Fibroblast of skin of scalp (primary cell): ENCODE results near the gene CPT1C.
"Not testable (repeated sequence)": the region's sequence is repeated elsewhere in the genome, so short reads cannot be mapped to it uniquely, and the experiment has no call there.

Source experiments
- DNase-seq: peaks from one replicate; pipeline ENCODE4 v3.0.0-alpha.2; 2013

The CPT1C gene

GRCh38 chr19:49705919-49706318 lies 15.0 kb downstream of the CPT1C start:
- no peak for DNase-seq

DNA sequence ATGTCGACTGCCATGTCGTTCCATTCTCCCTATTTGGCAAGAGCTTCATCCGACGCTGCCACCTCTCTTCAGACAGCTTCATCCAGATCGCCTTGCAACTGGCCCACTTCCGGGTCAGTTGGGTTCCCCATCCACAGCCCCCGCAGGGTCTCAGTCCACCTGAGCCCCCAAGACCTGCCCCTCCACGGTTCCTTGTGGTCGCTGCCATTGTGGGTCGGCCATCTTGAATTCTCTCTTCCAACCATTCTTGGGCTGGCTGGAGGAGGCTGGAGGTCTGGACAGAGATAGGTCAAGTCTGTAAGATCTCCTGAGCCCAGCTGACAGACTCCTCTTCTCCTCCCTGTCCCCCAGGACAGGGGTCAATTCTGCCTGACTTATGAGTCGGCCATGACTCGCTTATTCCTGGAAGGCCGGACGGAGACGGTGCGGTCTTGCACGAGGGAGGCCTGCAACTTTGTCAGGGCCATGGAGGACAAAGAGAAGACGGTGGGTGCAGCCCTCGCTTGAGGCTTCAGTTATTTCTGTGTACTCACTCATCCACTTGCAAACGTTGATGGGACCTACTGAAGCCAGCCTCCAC lies 19.5 kb downstream of the CPT1C start:
- DNase-seq: peak; percentile 10

- DNase-seq: peak; percentile 11
Observed at GRCh38 chr19:49712397-49712859, 21.5 kb downstream of the CPT1C start.

- no peak for DNase-seq
Observed at GRCh38 chr19:49713236-49713845, 22.4 kb downstream of the CPT1C start.

DNA sequence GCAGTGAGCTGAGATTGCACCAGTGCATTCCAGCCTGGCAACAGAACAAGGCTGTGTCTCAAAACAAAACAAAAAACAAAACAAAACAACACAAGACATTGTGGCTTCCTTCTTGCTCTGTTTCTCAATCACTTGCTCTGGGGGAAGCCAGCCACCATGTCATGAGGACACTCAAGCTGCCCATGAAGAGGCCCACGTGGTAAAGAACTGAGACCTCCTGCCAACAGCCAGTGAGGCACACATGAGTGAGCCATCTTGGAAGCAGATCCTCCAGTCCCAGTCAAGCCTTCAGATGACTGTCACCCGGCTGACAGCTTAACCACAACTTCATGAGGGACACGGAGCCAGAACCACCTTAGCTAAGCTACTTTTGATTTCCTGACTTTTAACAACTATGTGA lies 25.2 kb downstream of the CPT1C start:
- DNase-seq: no peak

DNA sequence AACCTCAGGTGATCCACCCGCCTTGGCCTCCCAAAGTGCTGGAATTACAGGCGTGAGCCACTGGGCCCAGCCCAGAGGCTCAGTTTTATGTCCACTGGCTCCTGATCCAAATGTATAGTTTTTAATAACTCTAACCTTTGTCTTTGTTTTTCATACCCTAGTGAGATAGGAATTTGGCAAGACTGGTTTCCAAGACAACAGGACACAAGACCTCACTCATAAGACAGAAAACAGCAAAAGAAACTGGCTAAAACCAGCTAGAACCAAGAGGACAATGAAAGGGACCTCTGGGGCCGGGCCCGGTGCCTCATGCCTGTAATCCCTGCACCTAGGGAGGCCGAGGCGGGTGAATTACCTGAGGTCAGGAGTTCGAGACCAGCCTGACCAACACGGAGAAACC lies 27.6 kb downstream of the CPT1C start:
- DNase-seq: peak; percentile 60

GRCh38 chr19:49718991-49719390 lies 28.1 kb downstream of the CPT1C start:
- no peak for DNase-seq

DNA sequence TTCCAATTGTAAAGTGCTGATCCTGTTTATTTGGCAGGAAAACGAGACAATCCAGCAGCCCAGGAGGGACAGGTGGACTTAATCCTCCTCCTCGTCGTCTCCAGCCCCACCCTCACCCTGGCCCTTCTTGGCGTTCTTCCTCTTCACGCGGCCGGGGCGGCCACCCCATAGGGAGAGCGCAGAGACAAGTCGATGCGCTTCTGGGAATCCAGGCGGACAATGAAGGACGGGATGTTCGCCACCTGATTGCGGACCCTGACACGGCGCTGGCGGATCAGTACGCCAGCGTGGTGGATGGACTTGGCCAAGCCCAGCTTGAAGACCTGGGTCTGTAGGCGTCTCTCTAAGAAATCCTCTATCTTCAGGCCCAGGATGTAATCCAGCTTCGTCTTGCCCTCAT lies 28.5 kb downstream of the CPT1C start:
- not testable (repeated sequence) for DNase-seq

- no peak for DNase-seq
Observed at GRCh38 chr19:49727217-49728030, 36.5 kb downstream of the CPT1C start.

GRCh38 chr19:49730166-49730565 lies 39.2 kb downstream of the CPT1C start:
- no peak for DNase-seq

DNA sequence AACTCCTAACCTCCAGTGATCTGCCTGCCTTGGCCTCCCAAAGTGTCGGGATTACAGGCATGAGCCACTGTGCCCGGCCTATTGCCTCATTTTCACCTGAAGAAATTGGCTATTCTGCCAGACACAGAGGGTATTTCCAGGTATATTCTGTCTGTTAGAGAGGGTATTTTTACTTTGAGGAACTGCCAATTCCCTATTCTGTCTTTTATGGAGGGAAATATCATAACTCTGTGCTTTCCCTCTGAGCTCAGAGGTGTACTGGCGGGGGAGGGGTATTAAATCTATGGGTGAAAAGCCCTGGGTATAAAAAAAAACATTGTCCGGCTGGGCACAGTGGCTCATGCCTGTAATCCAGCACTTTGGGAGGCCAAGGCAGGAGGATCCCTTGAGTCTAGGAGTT lies 47.4 kb downstream of the CPT1C start:
- DNase-seq: no peak

GRCh38 chr19:49739098-49739497 lies 48.2 kb downstream of the CPT1C start:
- no peak for DNase-seq

- no peak for DNase-seq
Observed at GRCh38 chr19:49739933-49740332, 49.0 kb downstream of the CPT1C start.

GRCh38 chr19:49741210-49741844 lies 50.4 kb downstream of the CPT1C start:
- DNase-seq: no peak

DNA sequence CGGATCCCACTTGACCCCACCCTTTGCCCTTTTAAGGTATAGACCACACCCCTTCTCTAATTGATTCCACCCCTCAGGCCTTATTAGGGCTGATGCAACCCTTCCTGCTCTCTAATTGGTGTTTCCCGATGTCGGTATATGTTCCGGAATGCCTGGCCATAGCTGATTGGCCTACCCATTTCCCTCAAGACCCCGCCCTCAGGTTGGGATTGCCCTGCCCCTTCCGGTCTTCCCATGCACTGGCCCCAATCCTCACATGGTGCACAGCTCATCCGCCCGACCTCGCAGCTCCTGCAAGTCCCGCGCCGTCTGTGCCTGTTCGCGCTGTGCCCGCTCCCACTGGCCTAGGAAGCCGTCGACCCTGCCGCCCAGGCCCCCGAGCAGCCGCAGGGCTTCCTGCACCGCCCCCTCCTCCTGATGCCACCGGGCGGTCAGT lies 54.0 kb downstream of the CPT1C start:
- DNase-seq: no peak

GRCh38 chr19:49746206-49746958 lies 55.5 kb downstream of the CPT1C start:
- peak; percentile 57 for DNase-seq

- DNase-seq: peak; percentile 38
Observed at GRCh38 chr19:49749055-49749716, 58.3 kb downstream of the CPT1C start.

DNA sequence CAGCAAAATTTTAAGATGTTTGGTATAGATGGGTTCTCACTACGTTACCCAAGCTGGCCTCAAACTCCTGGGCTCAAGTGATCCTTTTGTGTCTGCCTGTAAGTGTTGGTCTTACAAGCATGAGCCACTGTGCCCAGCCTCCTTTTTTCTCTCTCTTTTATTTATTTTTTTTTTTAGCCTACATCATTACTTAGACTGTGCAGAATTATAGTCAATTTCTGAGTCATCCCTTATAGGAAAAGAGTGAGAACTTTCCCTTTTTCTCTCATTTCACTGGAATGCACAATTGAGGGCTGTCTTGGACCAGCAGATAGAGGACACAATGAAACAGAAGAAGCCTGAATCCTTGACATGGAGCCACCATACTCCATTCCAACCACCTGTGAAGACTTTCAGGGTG lies 58.9 kb downstream of the CPT1C start:
- peak; percentile 71 for DNase-seq

- no peak for DNase-seq
Observed at GRCh38 chr19:49752701-49753100, 61.8 kb downstream of the CPT1C start.

- DNase-seq: no peak
Observed at GRCh38 chr19:49755956-49756355, 65.0 kb downstream of the CPT1C start.

GRCh38 chr19:49758292-49758691 lies 67.4 kb downstream of the CPT1C start:
- DNase-seq: peak; percentile 90

GRCh38 chr19:49761249-49761624 lies 70.3 kb downstream of the CPT1C start:
- no peak for DNase-seq
